B cell (primary cell): ENCODE data around the gene REM2. TPM values are rescaled to one million over a fixed set of nuclear protein-coding genes. Genes with fewer than 3 reads are reported as not detected.

Source experiments
- ATAC-seq: fragments of 200-7000 bp; cut with Tn5 transposase; one replicate; pipeline ENCODE4 v1.10.0; 2021; ENCODE audit warnings: low read depth, mild to moderate bottlenecking, moderate number of reproducible peaks, moderate library complexity
- CTCF ChIA-PET: fragments of 350-600 bp; sonication (Branson Sonifier 250); formaldehyde crosslinking; loops from one replicate; lab custom pipeline; 2021; ENCODE audit warnings: antibody characterized with exemption, inconsistent platforms; lab: Charles Lee
- POLR2A ChIA-PET: fragments of 350-600 bp; sonication (Branson Sonifier 250); formaldehyde crosslinking; loops from one replicate; lab custom pipeline; 2021; ENCODE audit warnings: antibody characterized with exemption; lab: Charles Lee
- DNase-seq: peaks from one replicate; pipeline ENCODE4 v3.0.0; 2013
- H2AFZ ChIP-seq: 2 replicates; pipeline ENCODE4 v1.6.1; 2012; ENCODE audit warnings: mild to moderate bottlenecking, low read depth, low read length; ENCODE audit not compliant: insufficient read depth, poor library complexity, severe bottlenecking
- H3K27ac ChIP-seq, 2 donors: 1 replicate in 1 of 2; 2 replicates in 1 of 2; pipeline ENCODE4 v1.5.1; 2012 to 2013; ENCODE audit warnings: low read length in 2 of 2, mild to moderate bottlenecking in 2 of 2, moderate library complexity in 1 of 2
- H3K27me3 ChIP-seq, 4 experiments: fragments of 200-600 bp in 1 of 4; sonication (generic) in 1 of 4; replicated peaks in 1 of 4; 1 replicate in 2 of 4; 2 replicates in 2 of 4; pipeline versions ENCODE4 v1.6.1 to v1.7.0; 2013 to 2016; ENCODE audit warnings: low read length in 3 of 4, mild to moderate bottlenecking in 2 of 4, mixed read lengths in 1 of 4, moderate library complexity in 1 of 4; ENCODE audit not compliant: insufficient read depth in 4 of 4, control insufficient read depth in 3 of 4; ENCODE audit errors: control extremely low read depth in 1 of 4
- H3K36me3 ChIP-seq, 2 experiments: replicated peaks in 1 of 2; 1 replicate in 1 of 2; 2 replicates in 1 of 2; pipeline versions ENCODE4 v1.6.1 to v1.7.1; 2013; ENCODE audit warnings: low read length in 1 of 2; ENCODE audit not compliant: insufficient read depth in 2 of 2, control insufficient read depth in 1 of 2; ENCODE audit errors: control extremely low read depth in 1 of 2, extremely low read depth in 1 of 2
- H3K4me1 ChIP-seq, 2 donors: fragments of 200-600 bp in 1 of 2; sonication (generic) in 1 of 2; 1 replicate in 1 of 2; 2 replicates in 1 of 2; pipeline versions ENCODE4 v1.5.1 to v1.6.1; 2013 to 2017; ENCODE audit warnings: low read length in 2 of 2; ENCODE audit not compliant: control insufficient read depth in 2 of 2, insufficient read depth in 2 of 2
- H3K4me2 ChIP-seq: replicated peaks from 2 replicates; pipeline ENCODE3; 2012; ENCODE audit warnings: mild to moderate bottlenecking, low read depth, low read length; ENCODE audit not compliant: poor library complexity, severe bottlenecking
- H3K4me3 ChIP-seq, 5 experiments: fragments of 200-600 bp in 1 of 5; sonication (generic) in 1 of 5; 1 replicate in 3 of 5; 2 replicates in 2 of 5; pipeline versions ENCODE4 v1.5.1 to v1.7.0; 2011 to 2016; ENCODE audit warnings: low read length in 4 of 5, mild to moderate bottlenecking in 4 of 5, low read depth in 2 of 5, control low read depth in 1 of 5, moderate library complexity in 1 of 5; ENCODE audit not compliant: insufficient read depth in 1 of 5; ENCODE audit errors: control extremely low read depth in 1 of 5, extremely low read depth in 1 of 5
- H3K79me2 ChIP-seq: fragments of 200-600 bp; sonication (generic); one replicate; pipeline ENCODE4 v1.6.0; 2016; ENCODE audit warnings: low read length; ENCODE audit not compliant: control insufficient read depth, insufficient read depth
- H3K9ac ChIP-seq: fragments of 200-600 bp; sonication (generic); 2 replicates; pipeline ENCODE4 v1.6.1; 2017; ENCODE audit warnings: mild to moderate bottlenecking, low read length, moderate library complexity
- H3K9me3 ChIP-seq, 3 donors: one replicate each; pipeline versions ENCODE4 v1.6.1 to v1.7.1; 2013; ENCODE audit warnings: low read length in 2 of 3; ENCODE audit not compliant: control insufficient read depth in 2 of 3, insufficient read depth in 1 of 3; ENCODE audit errors: control extremely low read depth in 1 of 3
- H4K20me1 ChIP-seq: 2 replicates; pipeline ENCODE4 v1.6.0; 2012; ENCODE audit warnings: mild to moderate bottlenecking, low read length; ENCODE audit not compliant: insufficient read depth, control insufficient read depth, poor library complexity, severe bottlenecking
- H3K27ac Mint-ChIP-seq: one replicate; pipeline ENCODE4 v1.8.0; 2021; ENCODE audit warnings: mixed read lengths
- H3K27me3 Mint-ChIP-seq: one replicate; pipeline ENCODE4 v1.8.0; 2021; ENCODE audit warnings: mixed read lengths
- H3K4me1 Mint-ChIP-seq: one replicate; pipeline ENCODE4 v1.8.0; 2021; ENCODE audit warnings: mixed read lengths
- H3K4me3 Mint-ChIP-seq: one replicate; pipeline ENCODE4 v1.8.0; 2021; ENCODE audit warnings: mixed read lengths
- H3K9me3 Mint-ChIP-seq: one replicate; pipeline ENCODE4 v1.8.0; 2022; ENCODE audit warnings: mixed read lengths; ENCODE audit not compliant: insufficient read depth
- EZH2 ChIP-seq: IDR thresholded peaks from 2 replicates; pipeline ENCODE4 v1.6.1; 2012; ENCODE audit warnings: borderline replicate concordance, low read depth, mild to moderate bottlenecking, moderate library complexity, low read length; ENCODE audit not compliant: insufficient read depth, poor library complexity, severe bottlenecking
- WGBS: methylation state at CpG from one replicate; pipeline ENCODE4 v1.1.5; 2013; ENCODE audit warnings: missing lambda C conversion rate; ENCODE audit not compliant: insufficient coverage; 5-methylcytosine and 5-hydroxymethylcytosine counted together
- intact Hi-C: fragments of 100-400 bp; cut with micrococcal nuclease; formaldehyde crosslinking; loops from one replicate; pipeline ENCODE4 v1.10.0; 2022
- polyA plus RNA-seq: library from polyadenylated mRNA; depleted of rRNA; stranded (reverse); fragments of >200 nt; gene quantifications from 2 replicates; pipeline ENCODE4 v1.2.3, GENCODE V29; 2012
- total RNA-seq, 2 donors: library from RNA; stranded (reverse); fragments of 120-200 nt in 1 of 2; gene quantifications; 1 replicate in 1 of 2; 2 replicates in 1 of 2; pipeline versions ENCODE4 v1.2.3 to v1.2.4, GENCODE V29; 2013 to 2022
- TF ChIP-seq, protein P1 (sequence below): fragments of 200-600 bp; IDR thresholded peaks from one replicate; pipeline ENCODE4 v1.8.0; 2022; ENCODE audit warnings: antibody characterized with exemption, mild to moderate bottlenecking

REM2 gene
- total and polyA plus RNA-seq, 2 donors (not counting 1 experiment from before 2014, with no cell fraction given) = 5.6 to 12.9 TPM

DNA sequence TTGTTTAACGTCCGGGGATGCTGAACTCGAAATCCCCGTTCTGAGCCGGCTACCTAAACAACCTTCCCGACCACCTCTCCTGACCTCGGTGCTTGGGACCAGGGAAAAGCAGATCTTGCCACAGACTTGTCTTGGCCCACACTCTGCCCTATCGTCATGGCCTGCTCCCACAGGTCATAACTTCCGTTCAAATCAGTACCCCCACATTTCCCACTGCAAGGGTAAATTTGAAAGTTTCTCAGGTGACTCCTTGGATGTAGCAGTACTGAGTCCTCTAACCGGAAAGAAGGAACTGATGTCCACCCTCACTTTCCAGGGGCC lies 36.5 kb downstream of the REM2 start:
- H3K27me3 Mint-ChIP-seq = no peaks in the 10 kb centered on the region
- CTCF ChIA-PET = interaction anchor here (0.5 to 4.9 kb wide), 15 partner anchors 8 to 363 kb away, joined by 3 to 40 read pairs (median 5); partner anchors contain the start of genes AJUBA, LRP10 and PRMT5
- POLR2A ChIA-PET = interaction anchor here (0.6 to 3.5 kb wide), 11 partner anchors 8 to 383 kb away, joined by 3 to 22 read pairs (median 4); partner anchors contain the start of genes ACIN1, C14orf119, DAD1 and HAUS4
- Histone ChIP-seq H3K79me2 (peaks cover 41% of the 10 kb centered on the region), H4K20me1 (peaks cover 2% of the 10 kb centered on the region), H3K27me3 (no peaks in the 10 kb centered on the region), H3K4me3 (peak overlapping the region; percentile 11 to 63 (median 53)), H3K9me3 (no peaks in the 10 kb centered on the region), H2AFZ (peak overlapping the region; percentile 69), H3K27ac (peak overlapping the region; percentile 98 to 99), H3K4me2 (peak overlapping the region; percentile 70), H3K4me1 (peaks cover 16 to 28% of the 10 kb centered on the region in 2 donors), H3K9ac (peak overlapping the region; percentile 59), H3K36me3 (peaks cover 9 to 31% of the 10 kb centered on the region in 2 experiments)
- DNase-seq (no peak), ATAC-seq (no peak)
- TF ChIP-seq EZH2 = no peak
- TF ChIP-seq, protein P1, sequence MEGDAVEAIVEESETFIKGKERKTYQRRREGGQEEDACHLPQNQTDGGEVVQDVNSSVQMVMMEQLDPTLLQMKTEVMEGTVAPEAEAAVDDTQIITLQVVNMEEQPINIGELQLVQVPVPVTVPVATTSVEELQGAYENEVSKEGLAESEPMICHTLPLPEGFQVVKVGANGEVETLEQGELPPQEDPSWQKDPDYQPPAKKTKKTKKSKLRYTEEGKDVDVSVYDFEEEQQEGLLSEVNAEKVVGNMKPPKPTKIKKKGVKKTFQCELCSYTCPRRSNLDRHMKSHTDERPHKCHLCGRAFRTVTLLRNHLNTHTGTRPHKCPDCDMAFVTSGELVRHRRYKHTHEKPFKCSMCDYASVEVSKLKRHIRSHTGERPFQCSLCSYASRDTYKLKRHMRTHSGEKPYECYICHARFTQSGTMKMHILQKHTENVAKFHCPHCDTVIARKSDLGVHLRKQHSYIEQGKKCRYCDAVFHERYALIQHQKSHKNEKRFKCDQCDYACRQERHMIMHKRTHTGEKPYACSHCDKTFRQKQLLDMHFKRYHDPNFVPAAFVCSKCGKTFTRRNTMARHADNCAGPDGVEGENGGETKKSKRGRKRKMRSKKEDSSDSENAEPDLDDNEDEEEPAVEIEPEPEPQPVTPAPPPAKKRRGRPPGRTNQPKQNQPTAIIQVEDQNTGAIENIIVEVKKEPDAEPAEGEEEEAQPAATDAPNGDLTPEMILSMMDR = no peak
- H3K4me1 Mint-ChIP-seq = peaks cover 36% of the 10 kb centered on the region
- H3K9me3 Mint-ChIP-seq = no peaks in the 10 kb centered on the region
- WGBS = 5% methylated on average over 7 of the region's 10 CpGs
- H3K27ac Mint-ChIP-seq = peak overlapping the region; percentile 99
- intact Hi-C loops = loop anchor here (1.0 to 5.0 kb wide), 7 partner anchors 10 to 330 kb away; partner anchors contain the start of genes DAD1, HAUS4, LRP10 and OXA1L
- H3K4me3 Mint-ChIP-seq = peak overlapping the region; percentile 93

DNA sequence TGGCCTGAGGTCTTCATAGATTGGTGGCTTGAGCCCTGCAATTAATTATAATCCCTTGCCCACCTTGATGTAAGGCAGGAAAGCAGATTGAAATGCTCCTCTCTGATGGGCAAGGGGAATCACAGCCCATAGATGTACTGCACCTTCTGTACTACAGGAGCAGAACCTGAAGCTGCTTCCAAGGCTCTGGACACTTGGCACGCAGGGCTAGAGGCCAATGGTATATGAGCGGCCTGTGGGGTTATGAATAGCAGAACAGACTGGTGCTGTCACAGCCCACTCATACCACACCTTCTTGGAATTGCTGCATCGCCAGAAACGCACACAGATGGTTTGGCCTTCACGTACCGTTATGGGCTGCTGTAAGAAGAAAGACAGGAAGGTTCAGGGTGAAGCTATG lies 37.7 kb downstream of the REM2 start:
- Mint-ChIP-seq H3K4me1 (peaks cover 33% of the 10 kb centered on the region), H3K9me3 (no peaks in the 10 kb centered on the region), H3K27ac (no peak overlapping the region), H3K27me3 (no peaks in the 10 kb centered on the region), H3K4me3 (no peak overlapping the region)
- ChIA-PET CTCF (interaction anchor here (1.0 to 4.9 kb wide), 6 partner anchors 9 to 364 kb away, joined by 3 to 40 read pairs (median 7); partner anchors contain the start of genes LRP10 and PRMT5), POLR2A (interaction anchor here (0.7 kb wide), 1 partner anchor 9 kb away, joined by 3 read pairs; the partner anchor contains the start of gene PRMT5)
- DNase-seq = peak; percentile 14
- Histone ChIP-seq H2AFZ (no peak overlapping the region), H3K36me3 (peaks cover 9 to 38% of the 10 kb centered on the region in 2 experiments), H3K9me3 (no peaks in the 10 kb centered on the region), H3K27ac (no peak overlapping the region), H3K27me3 (no peaks in the 10 kb centered on the region), H4K20me1 (no peaks in the 10 kb centered on the region), H3K4me1 (peaks cover 16 to 28% of the 10 kb centered on the region in 2 donors), H3K79me2 (peaks cover 30% of the 10 kb centered on the region), H3K4me3 (no peak overlapping the region), H3K9ac (no peak overlapping the region), H3K4me2 (no peak overlapping the region)
- TF ChIP-seq, protein P1 = no peak
- intact Hi-C loops = no loop called here
- ATAC-seq = no peak
- 92% methylated on average over 2 of the region's 6 CpGs for WGBS
